GM10266 (cell line): ENCODE measurements around the gene PTK7.

Experiments used
- DNase-seq: peaks from one replicate; pipeline ENCODE4 v3.0.0; 2012; ENCODE audit errors: extremely low spot score
- CTCF ChIP-seq: IDR thresholded peaks from 2 replicates; pipeline ENCODE4 v1.5.1; 2012; ENCODE audit warnings: mild to moderate bottlenecking, low read depth; ENCODE audit not compliant: control insufficient read depth, insufficient read depth; ENCODE audit errors: missing control alignments

Gene PTK7

GRCh38 chr6:43089467-43089866, 13.4 kb downstream of the PTK7 start:
- DNase-seq, result no peak
- TF ChIP-seq CTCF, result no peak

- no peak for TF ChIP-seq CTCF
- DNase-seq, result no peak
Observed at GRCh38 chr6:43089874-43090558, 13.9 kb downstream of the PTK7 start.

- no peak for DNase-seq
- no peak for TF ChIP-seq CTCF
Observed at GRCh38 chr6:43090559-43090956, 14.4 kb downstream of the PTK7 start.

- DNase-seq, result no peak
- no peak for TF ChIP-seq CTCF
Observed at GRCh38 chr6:43091020-43091419, 14.9 kb downstream of the PTK7 start.

- DNase-seq, result no peak
- TF ChIP-seq CTCF, result no peak
Observed at GRCh38 chr6:43091436-43091991, 15.4 kb downstream of the PTK7 start.

GRCh38 chr6:43092635-43093034, 16.5 kb downstream of the PTK7 start:
- no peak for TF ChIP-seq CTCF
- no peak for DNase-seq
